Astrocyte of the cerebellum (primary cell): ENCODE measurements around the gene CSMD2.

Experiments used
- DNase-seq: peaks from one replicate; pipeline ENCODE4 v3.0.0-alpha.2; 2011; ENCODE audit warnings: low read depth
- H3K4me3 ChIP-seq: 2 replicates; pipeline ENCODE4 v1.5.1; 2011; ENCODE audit warnings: mild to moderate bottlenecking, low read depth, low read length, moderate library complexity
- in situ Hi-C: cut with HindIII; loops from 2 replicates; pipeline ENCODE4 v1.10.0; 2017; ENCODE audit warnings: low sequenced_read_pairs
- TF ChIP-seq, protein P1 (sequence below): IDR thresholded peaks from 2 replicates; pipeline ENCODE4 v1.5.1; 2012; ENCODE audit warnings: low read length, low read depth, moderate library complexity, mild to moderate bottlenecking; ENCODE audit errors: missing control alignments

The CSMD2 gene

GRCh38 chr1:34175744-34176143, 10.7 kb upstream of the CSMD2 start:
- in situ Hi-C loops = no loop called here

GRCh38 chr1:34167389-34167788, 2.4 kb upstream of the CSMD2 start:
- in situ Hi-C loops = loop anchor here (25.0 kb wide), 1 partner anchor 430 kb away; no protein-coding TSS in a partner anchor
- DNase-seq = no peak
- TF ChIP-seq, protein P1, sequence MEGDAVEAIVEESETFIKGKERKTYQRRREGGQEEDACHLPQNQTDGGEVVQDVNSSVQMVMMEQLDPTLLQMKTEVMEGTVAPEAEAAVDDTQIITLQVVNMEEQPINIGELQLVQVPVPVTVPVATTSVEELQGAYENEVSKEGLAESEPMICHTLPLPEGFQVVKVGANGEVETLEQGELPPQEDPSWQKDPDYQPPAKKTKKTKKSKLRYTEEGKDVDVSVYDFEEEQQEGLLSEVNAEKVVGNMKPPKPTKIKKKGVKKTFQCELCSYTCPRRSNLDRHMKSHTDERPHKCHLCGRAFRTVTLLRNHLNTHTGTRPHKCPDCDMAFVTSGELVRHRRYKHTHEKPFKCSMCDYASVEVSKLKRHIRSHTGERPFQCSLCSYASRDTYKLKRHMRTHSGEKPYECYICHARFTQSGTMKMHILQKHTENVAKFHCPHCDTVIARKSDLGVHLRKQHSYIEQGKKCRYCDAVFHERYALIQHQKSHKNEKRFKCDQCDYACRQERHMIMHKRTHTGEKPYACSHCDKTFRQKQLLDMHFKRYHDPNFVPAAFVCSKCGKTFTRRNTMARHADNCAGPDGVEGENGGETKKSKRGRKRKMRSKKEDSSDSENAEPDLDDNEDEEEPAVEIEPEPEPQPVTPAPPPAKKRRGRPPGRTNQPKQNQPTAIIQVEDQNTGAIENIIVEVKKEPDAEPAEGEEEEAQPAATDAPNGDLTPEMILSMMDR = no peak
- H3K4me3 ChIP-seq = no peak overlapping the region

More at GRCh38 chr1:34175744-34176143, 10.7 kb upstream of the CSMD2 start:
- no peak overlapping the region for H3K4me3 ChIP-seq
- TF ChIP-seq, protein P1 = no peak
- no peak for DNase-seq

- in situ Hi-C loops = loop anchor here (25.0 kb wide), 1 partner anchor 429 kb away; no protein-coding TSS in a partner anchor
- TF ChIP-seq, protein P1 = no peak
- H3K4me3 ChIP-seq = peak overlapping the region; percentile 23
- no peak for DNase-seq
Observed at GRCh38 chr1:34166625-34167361, 1.8 kb upstream of the CSMD2 start.

DNA sequence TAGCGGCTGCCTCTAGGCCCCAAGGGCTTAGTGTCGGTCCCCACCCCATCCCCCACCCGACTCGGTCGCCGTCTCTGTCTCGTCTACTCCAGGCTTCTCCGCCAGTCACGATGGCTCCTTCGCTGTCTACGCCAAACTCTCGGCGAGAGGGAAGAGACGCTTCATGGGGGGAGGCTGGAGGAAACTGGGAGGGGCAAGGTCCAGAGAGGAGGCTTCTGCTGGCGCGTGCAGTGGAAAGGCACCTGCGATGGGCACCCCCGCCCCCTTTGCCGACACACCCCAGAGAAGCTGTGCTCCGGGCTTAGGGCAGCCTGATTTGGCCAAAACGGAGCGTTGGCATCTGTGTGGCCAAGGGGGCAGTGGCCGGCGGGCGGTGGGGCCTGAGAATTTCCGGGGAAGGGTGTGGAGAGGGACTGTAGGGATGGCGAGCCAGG, 1.2 kb upstream of the CSMD2 start:
- TF ChIP-seq, protein P1 = no peak
- H3K4me3 ChIP-seq = peak overlapping the region; percentile 23
- no peak for DNase-seq
- in situ Hi-C loops = loop anchor here (25.0 kb wide), 1 partner anchor 429 kb away; no protein-coding TSS in a partner anchor

- TF ChIP-seq, protein P1 = no peak
- in situ Hi-C loops = loop anchor here (25.0 kb wide), 1 partner anchor 428 kb away; no protein-coding TSS in a partner anchor
- peak overlapping the region; percentile 63 for H3K4me3 ChIP-seq
- no peak for DNase-seq
Observed at GRCh38 chr1:34165422-34165921, 442 bp upstream of the CSMD2 start.

GRCh38 chr1:34163792-34164731, 968 bp downstream of the CSMD2 start:
- in situ Hi-C loops = loop anchor here (5.0 to 25.0 kb wide), 2 partner anchors 42 to 427 kb away; no protein-coding TSS in a partner anchor
- no peak for DNase-seq
- peak overlapping the region; percentile 63 for H3K4me3 ChIP-seq
- TF ChIP-seq, protein P1 = no peak
